Frontal cortex (tissue), 4 donors: ENCODE measurements around the gene USP17L18. TPM values are rescaled to one million over a fixed set of nuclear protein-coding genes. Genes with fewer than 3 reads are reported as not detected.
"Not testable (repeated sequence)": the region's sequence is repeated elsewhere in the genome, so short reads cannot be mapped to it uniquely, and the experiment has no call there.

Source experiments
- DNase-seq, 2 donors: peaks; one replicate each; pipeline ENCODE4 v3.0.0; 2012; ENCODE audit warnings: low spot score in 2 of 2
- FAIRE-seq: peaks from 2 replicates; lab custom pipeline; 2012; peaks lifted over from hg19 to GRCh38; lab: Jason Lieb, UNC
- total RNA-seq: library from RNA; depleted of rRNA; stranded (reverse); fragments of >200 nt; gene quantifications from one replicate; pipeline ENCODE4 v1.2.3, GENCODE V29; 2014
- donor health status: control.
- donor health status: control.
- donor health status: control.

Gene USP17L18, protein sequence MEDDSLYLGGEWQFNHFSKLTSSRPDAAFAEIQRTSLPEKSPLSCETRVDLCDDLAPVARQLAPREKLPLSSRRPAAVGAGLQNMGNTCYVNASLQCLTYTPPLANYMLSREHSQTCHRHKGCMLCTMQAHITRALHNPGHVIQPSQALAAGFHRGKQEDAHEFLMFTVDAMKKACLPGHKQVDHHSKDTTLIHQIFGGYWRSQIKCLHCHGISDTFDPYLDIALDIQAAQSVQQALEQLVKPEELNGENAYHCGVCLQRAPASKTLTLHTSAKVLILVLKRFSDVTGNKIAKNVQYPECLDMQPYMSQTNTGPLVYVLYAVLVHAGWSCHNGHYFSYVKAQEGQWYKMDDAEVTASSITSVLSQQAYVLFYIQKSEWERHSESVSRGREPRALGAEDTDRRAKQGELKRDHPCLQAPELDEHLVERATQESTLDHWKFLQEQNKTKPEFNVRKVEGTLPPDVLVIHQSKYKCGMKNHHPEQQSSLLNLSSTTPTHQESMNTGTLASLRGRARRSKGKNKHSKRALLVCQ
- total RNA-seq: not detected

DNA sequence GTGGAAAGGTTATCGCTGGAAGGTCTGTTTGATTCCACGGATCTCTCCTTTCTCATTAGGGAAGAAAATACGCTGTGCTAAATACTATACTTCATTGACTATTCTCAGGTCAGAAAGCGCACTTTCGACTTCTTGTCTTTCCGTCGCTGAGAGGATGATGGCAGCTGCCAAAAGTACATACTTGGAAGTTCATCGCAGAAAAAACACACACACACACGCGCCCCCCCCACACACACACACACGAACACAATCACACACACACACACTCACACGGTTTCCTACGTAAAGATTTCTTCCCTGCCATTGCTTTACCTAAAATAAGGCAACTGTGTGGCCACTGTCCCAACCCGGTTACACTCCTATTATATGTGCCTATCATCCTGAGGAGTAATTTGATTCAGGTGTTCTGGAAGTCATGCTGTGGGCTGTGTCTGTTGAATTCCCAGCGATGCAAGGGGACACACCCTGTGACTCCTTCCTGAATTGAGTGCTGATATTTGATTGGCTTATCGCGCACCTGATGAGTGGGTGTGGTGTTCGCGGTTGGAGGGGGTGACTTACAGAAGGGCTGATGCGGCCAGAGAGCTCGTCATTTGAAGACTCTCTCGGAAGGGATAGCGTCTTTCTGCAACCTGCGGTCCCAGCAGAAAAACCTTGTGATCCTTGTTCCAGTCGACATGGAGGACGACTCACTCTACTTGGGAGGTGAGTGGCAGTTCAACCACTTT is at the start of gene USP17L18:
TSS of gene USP17L18 (plus strand) at position 678 of the 728 bp plus-strand sequence. CDS start at position 678, 0 bp downstream.
- not testable (repeated sequence) for DNase-seq, FAIRE-seq

DNA sequence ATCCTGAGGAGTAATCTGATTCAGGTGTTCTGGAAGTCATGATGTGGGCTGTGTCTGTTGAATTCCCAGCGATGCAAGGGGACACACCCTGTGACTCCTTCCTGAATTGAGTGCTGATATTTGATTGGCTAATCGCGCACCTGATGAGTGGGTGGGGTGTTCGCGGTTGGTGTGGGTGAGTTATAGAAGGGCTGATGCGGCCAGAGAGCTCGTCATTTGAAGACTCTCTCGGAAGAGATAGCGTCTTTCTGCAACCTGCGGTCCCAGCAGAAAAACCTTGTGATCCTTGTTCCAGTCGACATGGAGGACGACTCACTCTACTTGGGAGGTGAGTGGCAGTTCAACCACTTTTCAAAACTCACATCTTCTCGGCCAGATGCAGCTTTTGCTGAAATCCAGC is 38.1 kb upstream of the USP17L18 start, which contains the start of gene USP17L10:
TSS of gene USP17L10 (plus strand) at position 301 of the 400 bp plus-strand sequence. CDS start at position 301, 0 bp downstream.
- DNase-seq, FAIRE-seq: not testable (repeated sequence)

DNA sequence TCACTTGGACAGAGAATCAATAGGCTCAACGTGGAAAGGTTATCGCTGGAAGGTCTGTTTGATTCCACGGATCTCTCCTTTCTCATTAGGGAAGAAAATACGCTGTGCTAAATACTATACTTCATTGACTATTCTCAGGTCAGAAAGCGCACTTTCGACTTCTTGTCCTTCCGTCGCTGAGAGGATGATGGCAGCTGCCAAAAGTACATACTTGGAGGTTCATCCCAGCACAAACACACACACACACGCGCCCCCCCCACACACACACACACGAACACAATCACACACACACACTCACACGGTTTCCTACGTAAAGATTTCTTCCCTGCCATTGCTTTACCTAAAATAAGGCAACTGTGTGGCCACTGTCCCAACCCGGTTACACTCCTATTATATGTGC is 33.7 kb upstream of the USP17L18 start:
- not testable (repeated sequence) for FAIRE-seq, DNase-seq

GRCh38 chr4:9215105-9215504 is 33.3 kb upstream of the USP17L18 start, which contains the start of gene USP17L11:
Gene USP17L11, plus strand, starts transcription at chr4:9215405. Its CDS starts 0 bp downstream, at chr4:9215405.
- DNase-seq, FAIRE-seq: not testable (repeated sequence)

GRCh38 chr4:9219852-9220251 is 28.6 kb upstream of the USP17L18 start, which contains the start of gene USP17L12:
Gene USP17L12, plus strand, starts transcription at chr4:9220152. Its CDS starts 0 bp downstream, at chr4:9220152.
- not testable (repeated sequence) for DNase-seq, FAIRE-seq

- not testable (repeated sequence) for FAIRE-seq, DNase-seq
Measured at GRCh38 chr4:9224596-9224995, 23.8 kb upstream of the USP17L18 start, which contains the start of gene USP17L13. Gene USP17L13, plus strand, starts transcription at chr4:9224896. Its CDS starts 0 bp downstream, at chr4:9224896.

- not testable (repeated sequence) for DNase-seq
Measured at GRCh38 chr4:9230249-9230648, 18.2 kb upstream of the USP17L18 start.

GRCh38 chr4:9234085-9234484 is 14.3 kb upstream of the USP17L18 start, which contains the start of gene USP17L15:
Gene USP17L15, plus strand, starts transcription at chr4:9234385. Its CDS starts 0 bp downstream, at chr4:9234385.
- DNase-seq, FAIRE-seq: not testable (repeated sequence)

More at GRCh38 chr4:9230249-9230648, 18.2 kb upstream of the USP17L18 start:
- not testable (repeated sequence) for FAIRE-seq

GRCh38 chr4:9238461-9238860 is 10.0 kb upstream of the USP17L18 start:
- not testable (repeated sequence) for DNase-seq, FAIRE-seq

DNA sequence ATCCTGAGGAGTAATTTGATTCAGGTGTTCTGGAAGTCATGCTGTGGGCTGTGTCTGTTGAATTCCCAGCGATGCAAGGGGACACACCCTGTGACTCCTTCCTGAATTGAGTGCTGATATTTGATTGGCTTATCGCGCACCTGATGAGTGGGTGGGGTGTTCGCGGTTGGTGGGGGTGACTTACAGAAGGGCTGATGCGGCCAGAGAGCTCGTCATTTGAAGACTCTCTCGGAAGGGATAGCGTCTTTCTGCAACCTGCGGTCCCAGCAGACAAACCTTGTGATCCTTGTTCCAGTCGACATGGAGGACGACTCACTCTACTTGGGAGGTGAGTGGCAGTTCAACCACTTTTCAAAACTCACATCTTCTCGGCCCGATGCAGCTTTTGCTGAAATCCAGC is 4.9 kb upstream of the USP17L18 start, which contains the start of gene USP17L17:
TSS of gene USP17L17 (plus strand) at position 301 of the 400 bp plus-strand sequence. CDS start at position 301, 0 bp downstream.
- DNase-seq, FAIRE-seq: not testable (repeated sequence)

DNA sequence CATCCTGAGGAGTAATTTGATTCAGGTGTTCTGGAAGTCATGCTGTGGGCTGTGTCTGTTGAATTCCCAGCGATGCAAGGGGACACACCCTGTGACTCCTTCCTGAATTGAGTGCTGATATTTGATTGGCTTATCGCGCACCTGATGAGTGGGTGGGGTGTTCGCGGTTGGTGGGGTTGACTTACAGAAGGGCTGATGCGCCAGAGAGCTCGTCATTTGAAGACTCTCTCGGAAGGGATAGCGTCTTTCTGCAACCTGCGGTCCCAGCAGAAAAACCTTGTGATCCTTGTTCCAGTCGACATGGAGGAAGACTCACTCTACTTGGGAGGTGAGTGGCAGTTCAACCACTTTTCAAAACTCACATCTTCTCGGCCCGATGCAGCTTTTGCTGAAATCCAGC is 4.6 kb downstream of the USP17L18 start, which contains the start of gene USP17L19:
TSS of gene USP17L19 (plus strand) at position 301 of the 400 bp plus-strand sequence. CDS start at position 301, 0 bp downstream.
- FAIRE-seq, DNase-seq: not testable (repeated sequence)

- DNase-seq, FAIRE-seq: not testable (repeated sequence)
Measured at GRCh38 chr4:9257824-9258223, 9.4 kb downstream of the USP17L18 start, which contains the start of gene USP17L20. Gene USP17L20, plus strand, starts transcription at chr4:9258124. Its CDS starts 0 bp downstream, at chr4:9258124.

DNA sequence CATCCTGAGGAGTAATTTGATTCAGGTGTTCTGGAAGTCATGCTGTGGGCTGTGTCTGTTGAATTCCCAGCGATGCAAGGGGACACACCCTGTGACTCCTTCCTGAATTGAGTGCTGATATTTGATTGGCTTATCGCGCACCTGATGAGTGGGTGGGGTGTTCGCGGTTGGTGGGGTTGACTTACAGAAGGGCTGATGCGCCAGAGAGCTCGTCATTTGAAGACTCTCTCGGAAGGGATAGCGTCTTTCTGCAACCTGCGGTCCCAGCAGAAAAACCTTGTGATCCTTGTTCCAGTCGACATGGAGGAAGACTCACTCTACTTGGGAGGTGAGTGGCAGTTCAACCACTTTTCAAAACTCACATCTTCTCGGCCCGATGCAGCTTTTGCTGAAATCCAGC is 14.1 kb downstream of the USP17L18 start, which contains the start of gene USP17L21:
TSS of gene USP17L21 (plus strand) at position 301 of the 400 bp plus-strand sequence. CDS start at position 301, 0 bp downstream.
- not testable (repeated sequence) for FAIRE-seq, DNase-seq

DNA sequence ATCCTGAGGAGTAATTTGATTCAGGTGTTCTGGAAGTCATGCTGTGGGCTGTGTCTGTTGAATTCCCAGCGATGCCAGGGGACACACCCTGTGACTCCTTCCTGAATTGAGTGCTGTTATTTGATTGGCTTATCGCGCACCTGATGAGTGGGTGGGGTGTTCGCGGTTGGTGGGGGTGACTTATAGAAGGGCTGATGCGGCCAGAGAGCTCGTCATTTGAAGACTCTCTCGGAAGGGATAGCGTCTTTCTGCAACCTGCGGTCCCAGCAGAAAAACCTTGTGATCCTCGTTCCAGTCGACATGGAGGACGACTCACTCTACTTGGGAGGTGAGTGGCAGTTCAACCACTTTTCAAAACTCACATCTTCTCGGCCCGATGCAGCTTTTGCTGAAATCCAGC is 18.9 kb downstream of the USP17L18 start, which contains the start of gene USP17L22:
TSS of gene USP17L22 (plus strand) at position 301 of the 400 bp plus-strand sequence. CDS start at position 301, 0 bp downstream.
- not testable (repeated sequence) for FAIRE-seq, DNase-seq

GRCh38 chr4:9271719-9272118 is 23.3 kb downstream of the USP17L18 start:
- FAIRE-seq, DNase-seq: not testable (repeated sequence)
